Astrocyte of the cerebellum (primary cell): ENCODE data around the gene FGFR3.

Experiments used
- DNase-seq: peaks from one replicate; pipeline ENCODE4 v3.0.0-alpha.2; 2011; ENCODE audit warnings: low read depth
- H3K4me3 ChIP-seq: 2 replicates; pipeline ENCODE4 v1.5.1; 2011; ENCODE audit warnings: mild to moderate bottlenecking, low read depth, low read length, moderate library complexity
- CTCF ChIP-seq: IDR thresholded peaks from 2 replicates; pipeline ENCODE4 v1.5.1; 2012; ENCODE audit warnings: low read length, low read depth, moderate library complexity, mild to moderate bottlenecking; ENCODE audit errors: missing control alignments
- in situ Hi-C: cut with HindIII; loops from 2 replicates; pipeline ENCODE4 v1.10.0; 2017; ENCODE audit warnings: low sequenced_read_pairs

FGFR3 gene

GRCh38 chr4:1824746-1825145 lies 31.7 kb downstream of the FGFR3 start:
- TF ChIP-seq CTCF: no peak
- in situ Hi-C loops: no loop called here
- no peak overlapping the region for H3K4me3 ChIP-seq
- DNase-seq: no peak

GRCh38 chr4:1825326-1825725 lies 32.2 kb downstream of the FGFR3 start:
- in situ Hi-C loops: no loop called here
- no peak for TF ChIP-seq CTCF
- no peak for DNase-seq
- H3K4me3 ChIP-seq: no peak overlapping the region

GRCh38 chr4:1826531-1827350 lies 33.6 kb downstream of the FGFR3 start:
- no peak for DNase-seq
- no peak for TF ChIP-seq CTCF
- in situ Hi-C loops: no loop called here
- H3K4me3 ChIP-seq: no peak overlapping the region

DNA sequence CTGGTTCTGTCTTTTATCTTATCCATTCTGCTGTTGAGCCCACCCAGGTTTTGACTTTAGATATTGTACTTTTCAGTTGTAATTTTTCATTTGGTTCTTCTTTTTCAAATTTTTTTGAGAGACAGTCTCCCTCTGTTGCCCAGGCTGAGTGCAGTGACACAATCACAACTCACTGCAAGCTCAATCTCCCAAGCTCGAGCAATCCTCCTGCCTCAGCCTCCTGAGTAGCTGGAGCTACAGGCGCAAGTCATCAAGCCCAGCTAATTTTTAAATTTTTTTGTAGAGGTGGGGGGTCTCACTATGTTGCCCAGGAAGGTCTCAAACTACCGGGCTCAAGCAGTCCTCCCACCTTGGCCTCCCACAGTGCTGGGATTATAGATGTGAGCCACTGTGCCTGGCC lies 37.1 kb downstream of the FGFR3 start:
- TF ChIP-seq CTCF: no peak
- DNase-seq: no peak
- in situ Hi-C loops: no loop called here
- no peak overlapping the region for H3K4me3 ChIP-seq

- in situ Hi-C loops: no loop called here
- no peak overlapping the region for H3K4me3 ChIP-seq
- no peak for DNase-seq
These were observed 37.6 kb downstream of the FGFR3 start for GRCh38 chr4:1830642-1831228.

GRCh38 chr4:1831331-1831730 lies 38.2 kb downstream of the FGFR3 start:
- DNase-seq: no peak
- no peak for TF ChIP-seq CTCF
- no peak overlapping the region for H3K4me3 ChIP-seq
- in situ Hi-C loops: no loop called here

More at GRCh38 chr4:1830642-1831228, 37.6 kb downstream of the FGFR3 start:
- no peak for TF ChIP-seq CTCF
